Non-pigmented ciliary epithelial cell (primary cell): ENCODE measurements around the gene AK8.
"Not testable (repeated sequence)": the region's sequence is repeated elsewhere in the genome, so short reads cannot be mapped to it uniquely, and the experiment has no call there.

Experiments used
- DNase-seq: peaks from one replicate; pipeline ENCODE4 v3.0.0-alpha.2; 2010; ENCODE audit warnings: low read depth

Gene AK8

GRCh38 chr9:132711846-132712245, 166.2 kb downstream of the AK8 start:
- DNase-seq = no peak

- not testable (repeated sequence) for DNase-seq
Measured at GRCh38 chr9:132711152-132711551, 166.9 kb downstream of the AK8 start.

- no peak for DNase-seq
Measured at GRCh38 chr9:132710333-132710732, 167.8 kb downstream of the AK8 start.

- no peak for DNase-seq
Measured at GRCh38 chr9:132708769-132709430, 169.2 kb downstream of the AK8 start.

- no peak for DNase-seq
Measured at GRCh38 chr9:132708239-132708638, 169.8 kb downstream of the AK8 start.

GRCh38 chr9:132703336-132703735, 174.7 kb downstream of the AK8 start:
- peak; percentile 34 for DNase-seq

- DNase-seq = no peak
Measured at GRCh38 chr9:132702254-132702653, 175.8 kb downstream of the AK8 start.

- no peak for DNase-seq
Measured at GRCh38 chr9:132699956-132700355, 178.1 kb downstream of the AK8 start.

- no peak for DNase-seq
Measured at GRCh38 chr9:132698989-132699388, 179.1 kb downstream of the AK8 start.

GRCh38 chr9:132697230-132697629, 180.9 kb downstream of the AK8 start:
- DNase-seq = no peak

GRCh38 chr9:132694144-132694543, 183.9 kb downstream of the AK8 start:
- no peak for DNase-seq

GRCh38 chr9:132690696-132691095, 187.4 kb downstream of the AK8 start:
- DNase-seq = no peak

- DNase-seq = no peak
Measured at GRCh38 chr9:132683873-132684272, 194.2 kb downstream of the AK8 start.

GRCh38 chr9:132681561-132681960, 196.5 kb downstream of the AK8 start:
- DNase-seq = no peak

GRCh38 chr9:132679946-132680625, 198.0 kb downstream of the AK8 start:
- no peak for DNase-seq

- DNase-seq = no peak
Measured at GRCh38 chr9:132677976-132678375, 200.1 kb downstream of the AK8 start.
